Mesendoderm (in vitro differentiated cells): ENCODE results near the gene CASP3.
"Not testable (repeated sequence)": the region's sequence is repeated elsewhere in the genome, so short reads cannot be mapped to it uniquely, and the experiment has no call there.

ENCODE experiments used
- DNase-seq: peaks from one replicate; pipeline ENCODE4 v3.0.0; 2013
- H2AK5ac ChIP-seq: 2 replicates; pipeline ENCODE4 v1.6.1; 2013; ENCODE audit warnings: low read length, inconsistent platforms
- H2BK120ac ChIP-seq: 2 replicates; pipeline ENCODE4 v1.6.1; 2013; ENCODE audit warnings: low read depth, mild to moderate bottlenecking, low read length, moderate library complexity, mixed read lengths
- H2BK15ac ChIP-seq: replicated peaks from 2 replicates; pipeline ENCODE4 v1.6.1; 2013; ENCODE audit warnings: low read depth, mild to moderate bottlenecking, moderate library complexity
- H2BK5ac ChIP-seq: 2 replicates; pipeline ENCODE4 v1.6.1; 2013; ENCODE audit warnings: low read length, inconsistent platforms
- H3K18ac ChIP-seq: 2 replicates; pipeline ENCODE4 v1.6.1; 2013; ENCODE audit warnings: mild to moderate bottlenecking, low read length, mixed read lengths
- H3K23ac ChIP-seq: one replicate; pipeline ENCODE4 v1.6.1; 2013; ENCODE audit warnings: low read length
- H3K27ac ChIP-seq: 2 replicates; pipeline ENCODE4 v1.5.1; 2013; ENCODE audit warnings: low read depth, mild to moderate bottlenecking, inconsistent platforms, low read length, moderate library complexity
- H3K27me3 ChIP-seq: 2 replicates; pipeline ENCODE4 v1.6.1; 2013; ENCODE audit warnings: low read length, control low read depth, mild to moderate bottlenecking, inconsistent platforms; ENCODE audit not compliant: insufficient read depth, poor library complexity
- H3K36me3 ChIP-seq: 2 replicates; pipeline ENCODE4 v1.6.1; 2013; ENCODE audit warnings: low read length, inconsistent platforms; ENCODE audit not compliant: control insufficient read depth, insufficient read depth
- H3K4ac ChIP-seq: one replicate; pipeline ENCODE4 v1.6.1; 2013; ENCODE audit warnings: low read depth, mild to moderate bottlenecking, low read length, moderate library complexity
- H3K4me1 ChIP-seq: 2 replicates; pipeline ENCODE4 v1.6.1; 2013; ENCODE audit warnings: low read depth, low read length, inconsistent platforms; ENCODE audit not compliant: control insufficient read depth
- H3K4me2 ChIP-seq: 2 replicates; pipeline ENCODE4 v1.6.1; 2013; ENCODE audit warnings: low read length
- H3K4me3 ChIP-seq: 2 replicates; pipeline ENCODE4 v1.5.1; 2013; ENCODE audit warnings: mild to moderate bottlenecking, low read length
- H3K56ac ChIP-seq: one replicate; pipeline ENCODE4 v1.6.1; 2013; ENCODE audit warnings: low read length
- H3K79me1 ChIP-seq: 2 replicates; pipeline ENCODE4 v1.6.1; 2013; ENCODE audit warnings: low read length, inconsistent platforms
- H3K79me2 ChIP-seq: 2 replicates; pipeline ENCODE4 v1.6.1; 2013; ENCODE audit warnings: mild to moderate bottlenecking, low read length; ENCODE audit not compliant: control insufficient read depth, insufficient read depth
- H3K9ac ChIP-seq: 2 replicates; pipeline ENCODE4 v1.6.1; 2013; ENCODE audit warnings: low read length, inconsistent platforms
- H4K5ac ChIP-seq: one replicate; pipeline ENCODE4 v1.6.1; 2013; ENCODE audit warnings: low read length
- H4K8ac ChIP-seq: one replicate; pipeline ENCODE4 v1.6.1; 2013; ENCODE audit warnings: low read depth, mild to moderate bottlenecking, control low read depth, low read length, moderate library complexity
- WGBS: extraction: QIAGEN DNeasy Blood & Tissue Kit; methylation state at CpG from one replicate; pipeline ENCODE4 v1.1.7; 2013; ENCODE audit warnings: low lambda C conversion rate, missing lambda C conversion rate; ENCODE audit not compliant: insufficient coverage; ENCODE audit errors: extremely low coverage; 5-methylcytosine and 5-hydroxymethylcytosine counted together

Gene CASP3

DNA sequence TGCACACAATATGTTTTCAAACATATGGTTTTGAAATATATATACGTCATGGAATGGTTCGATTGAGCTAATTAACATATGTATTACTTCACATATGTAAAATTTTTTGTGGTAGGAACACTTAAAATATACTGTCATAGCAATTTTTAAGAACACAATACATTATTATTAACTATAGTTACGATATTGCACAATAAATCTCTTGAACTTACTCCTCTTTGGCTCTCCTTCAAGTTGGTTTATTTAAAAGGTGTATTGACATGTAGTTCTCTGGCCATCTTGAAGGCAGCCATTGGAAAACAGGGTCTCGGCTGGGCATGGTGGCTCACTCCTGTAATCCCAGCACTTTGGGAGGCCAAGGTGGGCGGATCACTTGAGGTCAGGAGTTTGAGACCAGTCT lies 53.8 kb downstream of the CASP3 start:
- no peaks in the 10 kb centered on the region for H3K36me3 ChIP-seq

DNA sequence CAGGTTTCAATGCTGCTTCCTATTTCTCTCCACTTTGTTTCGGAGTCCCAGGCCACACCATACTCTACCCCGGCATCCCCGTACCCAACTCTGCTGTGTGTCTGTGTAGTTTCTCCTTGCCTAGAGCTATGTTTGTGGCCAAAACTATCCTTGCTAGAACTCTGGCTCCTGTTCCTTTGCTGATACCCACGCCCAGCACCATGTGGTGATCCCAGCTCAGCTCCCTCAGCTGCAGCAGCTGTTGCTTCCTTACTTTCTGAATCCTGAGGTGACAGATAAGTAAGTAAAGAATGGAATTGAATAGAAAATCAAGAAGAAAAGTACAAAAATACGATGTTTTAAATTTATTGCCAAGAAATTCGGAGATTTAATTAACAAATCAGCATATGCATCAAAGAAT lies 55.8 kb downstream of the CASP3 start:
- no peak overlapping the region for H3K9ac ChIP-seq

More for the DNA sequence above, 53.8 kb downstream of the CASP3 start:
- H2BK5ac ChIP-seq, result no peak overlapping the region
- H2BK120ac ChIP-seq, result no peak overlapping the region
- H3K27ac ChIP-seq, result no peak overlapping the region
- no peak overlapping the region for H3K4me3 ChIP-seq
- no peak overlapping the region for H3K23ac ChIP-seq
- H3K18ac ChIP-seq, result no peak overlapping the region
- no peak overlapping the region for H3K9ac ChIP-seq
- H2BK15ac ChIP-seq, result no peak overlapping the region
- no peaks in the 10 kb centered on the region for H3K79me2 ChIP-seq
- no CpG with 5 or more reads among the region's 5 CpGs for WGBS
- no peak overlapping the region for H3K4me2 ChIP-seq
- H4K5ac ChIP-seq, result no peak overlapping the region
- peaks cover 4% of the 10 kb centered on the region for H3K4me1 ChIP-seq
- H3K56ac ChIP-seq, result no peak overlapping the region
- H3K79me1 ChIP-seq, result no peaks in the 10 kb centered on the region
- H4K8ac ChIP-seq, result no peak overlapping the region
- H2AK5ac ChIP-seq, result no peak overlapping the region
- no peak for DNase-seq
- H3K27me3 ChIP-seq, result no peaks in the 10 kb centered on the region
- no peak overlapping the region for H3K4ac ChIP-seq

DNA sequence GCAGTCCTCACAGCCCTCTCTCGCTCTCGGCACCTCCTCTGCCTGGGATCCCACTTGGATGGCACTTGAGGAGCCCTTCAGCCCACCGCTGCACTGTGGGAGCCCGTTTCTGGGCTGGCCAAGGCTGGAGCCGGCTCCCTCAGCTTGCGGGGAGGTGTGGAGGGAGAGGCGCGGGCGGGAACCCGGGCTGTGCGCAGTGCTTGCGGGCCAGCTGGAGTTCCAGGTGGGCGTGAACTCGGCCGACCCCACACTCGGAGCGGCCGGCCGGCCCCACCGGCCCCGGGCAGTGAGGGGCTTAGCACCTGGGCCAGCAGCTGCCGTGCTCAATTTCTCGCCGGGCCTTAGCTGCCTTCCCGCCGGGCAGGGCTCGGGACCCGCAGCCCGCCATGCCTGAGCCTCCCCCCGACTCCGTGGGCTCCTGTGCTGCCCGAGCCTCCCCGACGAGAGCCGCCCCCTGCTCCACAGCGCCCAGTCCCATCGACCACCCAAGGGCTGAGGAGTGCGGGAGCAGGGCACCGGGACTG lies 57.4 kb downstream of the CASP3 start:
- H3K4me1 ChIP-seq, H3K56ac ChIP-seq, H3K4me3 ChIP-seq, H3K27ac ChIP-seq, H3K4me2 ChIP-seq, H4K8ac ChIP-seq, H2BK120ac ChIP-seq, H3K18ac ChIP-seq, H3K79me2 ChIP-seq, H3K36me3 ChIP-seq, H2BK15ac ChIP-seq, H3K27me3 ChIP-seq, H2AK5ac ChIP-seq, H3K23ac ChIP-seq, H3K79me1 ChIP-seq, H3K4ac ChIP-seq, H4K5ac ChIP-seq, H2BK5ac ChIP-seq, H3K9ac ChIP-seq, DNase-seq: not testable (repeated sequence)
- WGBS, result no CpG with 5 or more reads among the region's 39 CpGs

More for the DNA sequence above, 55.8 kb downstream of the CASP3 start:
- Histone ChIP-seq H3K56ac (no peak overlapping the region), H3K79me2 (no peaks in the 10 kb centered on the region), H3K4me3 (no peak overlapping the region), H2BK120ac (no peak overlapping the region), H3K18ac (no peak overlapping the region), H4K5ac (no peak overlapping the region), H3K23ac (no peak overlapping the region), H3K79me1 (no peaks in the 10 kb centered on the region), H4K8ac (no peak overlapping the region), H3K4me2 (no peak overlapping the region), H2AK5ac (no peak overlapping the region), H2BK15ac (no peak overlapping the region), H2BK5ac (no peak overlapping the region), H3K27ac (no peak overlapping the region), H3K27me3 (no peaks in the 10 kb centered on the region), H3K36me3 (no peaks in the 10 kb centered on the region), H3K4me1 (peaks cover 4% of the 10 kb centered on the region), H3K4ac (no peak overlapping the region)
- WGBS, result no CpG with 5 or more reads among the region's 6 CpGs
- DNase-seq, result no peak

DNA sequence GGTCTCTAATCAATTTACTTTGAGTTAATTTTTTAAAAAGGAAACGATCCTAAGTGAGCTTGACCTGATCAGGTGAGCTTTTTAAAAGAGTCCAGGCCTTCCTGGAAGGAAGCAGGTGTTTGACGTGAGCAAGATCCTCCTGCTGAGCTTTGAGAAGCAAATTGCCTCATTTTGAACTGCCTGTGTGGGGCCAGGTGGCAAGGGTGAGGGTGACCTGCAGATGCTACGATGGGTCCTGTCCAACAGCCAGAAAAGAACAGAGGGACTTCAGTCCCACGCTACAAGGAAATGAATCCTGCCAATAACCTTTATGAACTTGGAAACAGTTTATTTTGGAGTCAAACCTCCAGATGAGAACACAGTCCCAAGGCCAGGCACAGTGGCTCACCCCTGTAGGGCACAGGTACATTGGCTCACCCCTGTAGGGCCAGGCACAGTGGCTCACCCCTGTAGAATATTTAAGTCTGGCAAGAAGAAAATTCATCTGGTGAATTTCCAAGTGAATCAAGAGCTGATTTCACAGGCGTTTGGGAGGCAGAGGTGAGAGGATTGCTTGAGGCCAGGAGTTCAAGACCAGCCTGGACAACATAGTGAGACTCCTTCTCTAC lies 58.1 kb downstream of the CASP3 start:
- H2BK15ac ChIP-seq, result no peak overlapping the region
- no peak for DNase-seq
- WGBS, result no CpG with 5 or more reads among the region's 5 CpGs

DNA sequence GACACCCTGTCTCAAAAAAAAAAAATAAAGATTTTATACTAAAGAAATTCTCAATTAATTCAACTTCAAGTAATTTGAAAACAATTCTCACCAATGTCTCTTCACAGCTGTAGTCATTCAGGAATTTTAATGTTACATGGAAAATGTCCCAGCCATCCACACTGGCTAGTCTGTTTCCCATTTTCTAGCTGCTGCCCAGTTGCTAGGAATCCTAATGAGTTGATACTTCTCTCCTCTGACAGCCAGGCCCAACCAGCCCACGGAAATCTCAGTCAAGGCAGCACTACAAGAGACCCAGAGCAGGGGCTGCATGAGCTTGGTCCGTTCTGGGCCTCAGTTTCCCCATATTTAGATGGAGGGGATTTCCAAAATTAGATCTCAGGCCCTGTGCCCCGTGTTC lies 59.1 kb downstream of the CASP3 start:
- H4K8ac ChIP-seq, result no peak overlapping the region

More for the DNA sequence above, 58.1 kb downstream of the CASP3 start:
- Histone ChIP-seq H2AK5ac (no peak overlapping the region), H3K4me1 (no peaks in the 10 kb centered on the region), H3K9ac (no peak overlapping the region), H3K23ac (no peak overlapping the region), H4K5ac (no peak overlapping the region), H3K79me2 (no peaks in the 10 kb centered on the region), H3K27ac (no peak overlapping the region), H3K56ac (no peak overlapping the region), H3K27me3 (no peaks in the 10 kb centered on the region), H3K4me3 (no peak overlapping the region), H3K36me3 (no peaks in the 10 kb centered on the region), H2BK120ac (no peak overlapping the region), H3K79me1 (no peaks in the 10 kb centered on the region), H3K4me2 (no peak overlapping the region), H2BK5ac (no peak overlapping the region), H3K4ac (no peak overlapping the region), H4K8ac (no peak overlapping the region), H3K18ac (no peak overlapping the region)

DNA sequence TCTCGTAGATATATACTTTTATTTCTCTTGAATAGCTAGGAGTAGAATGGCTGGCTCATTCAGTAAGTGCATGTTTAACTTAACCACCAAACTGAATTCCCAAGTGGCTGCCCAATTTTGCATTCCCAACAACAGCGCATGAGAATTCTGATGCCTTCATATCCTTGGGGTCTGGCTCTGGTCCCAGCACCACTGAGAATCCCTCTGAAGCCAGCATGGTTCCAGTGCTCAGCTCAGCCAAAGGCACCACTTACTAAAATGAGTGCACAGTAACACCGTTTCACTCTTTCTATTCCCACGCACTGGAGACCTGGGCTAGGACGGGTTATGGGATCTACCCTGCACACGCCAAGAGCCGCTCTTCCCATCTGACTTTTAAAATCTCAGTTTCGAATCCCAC lies 60.4 kb downstream of the CASP3 start:
- no peak overlapping the region for H4K5ac ChIP-seq
- H3K27ac ChIP-seq, result no peak overlapping the region
- no peak overlapping the region for H3K56ac ChIP-seq
- no peak overlapping the region for H3K23ac ChIP-seq
- no peak overlapping the region for H2BK15ac ChIP-seq
- no CpG with 5 or more reads among the region's 8 CpGs for WGBS
- DNase-seq, result no peak
- H3K18ac ChIP-seq, result no peak overlapping the region
- no peaks in the 10 kb centered on the region for H3K4me1 ChIP-seq
- H3K36me3 ChIP-seq, result no peaks in the 10 kb centered on the region
- no peak overlapping the region for H4K8ac ChIP-seq
- no peak overlapping the region for H3K4me2 ChIP-seq
- no peak overlapping the region for H3K4ac ChIP-seq
- H2BK5ac ChIP-seq, result no peak overlapping the region
- no peaks in the 10 kb centered on the region for H3K79me2 ChIP-seq
- no peaks in the 10 kb centered on the region for H3K79me1 ChIP-seq
- H3K27me3 ChIP-seq, result no peaks in the 10 kb centered on the region
- H3K9ac ChIP-seq, result no peak overlapping the region
- no peak overlapping the region for H3K4me3 ChIP-seq
- H2AK5ac ChIP-seq, result no peak overlapping the region
- H2BK120ac ChIP-seq, result no peak overlapping the region

More for the DNA sequence above, 59.1 kb downstream of the CASP3 start:
- Histone ChIP-seq H3K79me1 (no peaks in the 10 kb centered on the region), H2BK5ac (no peak overlapping the region), H3K27me3 (no peaks in the 10 kb centered on the region), H3K36me3 (no peaks in the 10 kb centered on the region), H3K23ac (no peak overlapping the region), H3K18ac (no peak overlapping the region), H3K4me2 (no peak overlapping the region), H3K56ac (no peak overlapping the region), H3K4ac (no peak overlapping the region), H3K4me1 (no peaks in the 10 kb centered on the region), H3K4me3 (no peak overlapping the region), H4K5ac (no peak overlapping the region), H3K79me2 (no peaks in the 10 kb centered on the region), H3K9ac (no peak overlapping the region), H3K27ac (no peak overlapping the region), H2BK120ac (no peak overlapping the region), H2AK5ac (no peak overlapping the region), H2BK15ac (no peak overlapping the region)
- no peak for DNase-seq
- no CpG with 5 or more reads among the region's 3 CpGs for WGBS
